Kidney epithelial cell (primary cell): ENCODE data around the gene GLIPR1L1. TPM values are rescaled to one million over a fixed set of nuclear protein-coding genes. Genes with fewer than 3 reads are reported as not detected.
A peak's percentile ranks its signal among the peaks of the same experiment; 100 is the strongest.

ENCODE experiments used
- DNase-seq: peaks from one replicate; pipeline ENCODE4 v3.0.0-alpha.2; 2010; ENCODE audit warnings: low read depth
- H3K27me3 ChIP-seq: 2 replicates; pipeline ENCODE4 v1.6.0; 2011; ENCODE audit warnings: low read length; ENCODE audit not compliant: control insufficient read depth, insufficient read depth
- H3K36me3 ChIP-seq: 2 replicates; pipeline ENCODE4 v1.5.1; 2011; ENCODE audit warnings: low read length; ENCODE audit not compliant: control insufficient read depth, insufficient read depth
- H3K4me3 ChIP-seq: 2 replicates; pipeline ENCODE4 v1.5.1; 2011; ENCODE audit warnings: low read depth, mild to moderate bottlenecking, control low read depth, low read length
- CTCF ChIP-seq: IDR thresholded peaks from 2 replicates; pipeline ENCODE4 v1.5.1; 2011; ENCODE audit warnings: mild to moderate bottlenecking, moderate library complexity, low read length, control low read depth, inconsistent platforms; ENCODE audit not compliant: insufficient read depth, poor library complexity, severe bottlenecking
- total RNA-seq: library from RNA; depleted of rRNA; stranded (reverse); fragments of >200 nt; gene quantifications from 2 replicates; pipeline ENCODE4 v1.2.3, GENCODE V29; 2015

GLIPR1L1 gene
- total RNA-seq, 1 donor from 2014 or later, result not detected

GRCh38 chr12:75315518-75315917 lies 19.0 kb upstream of the GLIPR1L1 start:
- Histone ChIP-seq H3K27me3 (no peaks in the 10 kb centered on the region), H3K4me3 (no peak overlapping the region), H3K36me3 (no peaks in the 10 kb centered on the region)
- DNase-seq, result peak; percentile 2
- no peak for TF ChIP-seq CTCF

GRCh38 chr12:75317784-75318183 lies 16.7 kb upstream of the GLIPR1L1 start:
- Histone ChIP-seq H3K27me3 (no peaks in the 10 kb centered on the region), H3K4me3 (no peak overlapping the region), H3K36me3 (no peaks in the 10 kb centered on the region)
- no peak for TF ChIP-seq CTCF
- no peak for DNase-seq

DNA sequence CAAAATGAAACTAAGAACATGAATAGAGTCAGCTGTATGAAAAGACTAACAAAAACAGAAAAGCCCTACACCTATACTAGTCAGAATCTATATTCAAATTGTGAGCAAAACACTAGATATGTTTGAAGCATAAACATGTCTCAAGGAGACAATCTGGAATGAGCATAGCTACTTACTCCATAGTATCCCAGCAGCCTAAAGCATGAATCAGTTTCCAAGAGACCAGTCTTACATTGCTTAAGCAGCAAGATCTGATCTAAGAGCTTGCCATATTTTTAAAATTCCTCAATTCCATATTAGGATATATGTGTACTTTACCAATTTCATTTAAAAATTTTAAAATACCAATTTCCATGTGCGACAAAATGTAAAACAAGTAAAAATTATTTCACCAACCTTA lies 12.0 kb upstream of the GLIPR1L1 start:
- Histone ChIP-seq H3K36me3 (no peaks in the 10 kb centered on the region), H3K27me3 (no peaks in the 10 kb centered on the region), H3K4me3 (no peak overlapping the region)
- TF ChIP-seq CTCF, result no peak
- DNase-seq, result no peak

- no peak overlapping the region for H3K4me3 ChIP-seq
- no peak for DNase-seq
- TF ChIP-seq CTCF, result no peak
These were observed 10.8 kb upstream of the GLIPR1L1 start for GRCh38 chr12:75323663-75324062.

GRCh38 chr12:75327642-75328041 lies 6.8 kb upstream of the GLIPR1L1 start:
- Histone ChIP-seq H3K36me3 (no peaks in the 10 kb centered on the region), H3K27me3 (no peaks in the 10 kb centered on the region), H3K4me3 (no peak overlapping the region)
- TF ChIP-seq CTCF, result no peak
- DNase-seq, result no peak

More at GRCh38 chr12:75323663-75324062, 10.8 kb upstream of the GLIPR1L1 start:
- Histone ChIP-seq H3K36me3 (no peaks in the 10 kb centered on the region), H3K27me3 (no peaks in the 10 kb centered on the region)
